Measurements from ENCODE around the gene ZNF45.
A peak's percentile ranks its signal among the peaks of the same experiment; 100 is the strongest.
"Not testable (repeated sequence)": the region's sequence is repeated elsewhere in the genome, so short reads cannot be mapped to it uniquely, and the experiment has no call there.

The ZNF45 gene

GRCh38 chr19:43934985-43935708, at the start of gene ZNF45:
Gene ZNF45, minus strand, starts transcription at chr19:43935282. Its CDS starts 13,097 bp downstream, at chr19:43922185.
- peak; percentile 86 for DNase-seq (ENCODE audit: low spot score)

GRCh38 chr19:43984687-43985000, 49.6 kb upstream of the ZNF45 start:
- DNase-seq (ENCODE audit: low spot score), result no peak

GRCh38 chr19:43983912-43984686, 49.0 kb upstream of the ZNF45 start, which contains the start of gene ZNF155:
Gene ZNF155, plus strand, starts transcription at chr19:43984188. Its CDS starts 4,356 bp downstream, at chr19:43988544.
- DNase-seq (ENCODE audit: low spot score), result peak; percentile 80

- no peak for DNase-seq (ENCODE audit: low spot score)
These were observed 48.4 kb upstream of the ZNF45 start for GRCh38 chr19:43983544-43983911.

- no peak for DNase-seq (ENCODE audit: low spot score)
These were observed 41.6 kb upstream of the ZNF45 start for GRCh38 chr19:43976732-43977131.

- no peak for DNase-seq (ENCODE audit: low spot score)
These were observed 31.1 kb upstream of the ZNF45 start for GRCh38 chr19:43966079-43966694.

GRCh38 chr19:43960411-43960810, 25.3 kb upstream of the ZNF45 start:
- no peak for DNase-seq (ENCODE audit: low spot score)

- DNase-seq (ENCODE audit: low spot score), result no peak
These were observed 22.8 kb upstream of the ZNF45 start for GRCh38 chr19:43957891-43958290.

- no peak for DNase-seq (ENCODE audit: low spot score)
These were observed 21.7 kb upstream of the ZNF45 start for GRCh38 chr19:43956827-43957226.

- DNase-seq (ENCODE audit: low spot score), result peak; percentile 71
These were observed 16.0 kb upstream of the ZNF45 start, which contains the start of gene ZNF221 for GRCh38 chr19:43950834-43951645. Gene ZNF221, plus strand, starts transcription at chr19:43951228. Its CDS starts 11,499 bp downstream, at chr19:43962727.

- DNase-seq (ENCODE audit: low spot score), result not testable (repeated sequence)
These were observed 14.7 kb upstream of the ZNF45 start for GRCh38 chr19:43949803-43950202.

- DNase-seq (ENCODE audit: low spot score), result not testable (repeated sequence)
These were observed 12.3 kb upstream of the ZNF45 start for GRCh38 chr19:43947412-43947811.

- no peak for DNase-seq (ENCODE audit: low spot score)
These were observed 6.1 kb upstream of the ZNF45 start for GRCh38 chr19:43941209-43941608.

GRCh38 chr19:43940719-43941118, 5.6 kb upstream of the ZNF45 start:
- no peak for DNase-seq (ENCODE audit: low spot score)

- DNase-seq (ENCODE audit: low spot score), result no peak
These were observed 4.6 kb upstream of the ZNF45 start for GRCh38 chr19:43939557-43940260.

- DNase-seq (ENCODE audit: low spot score), result no peak
These were observed 1.1 kb upstream of the ZNF45 start for GRCh38 chr19:43936188-43936587.

- no peak for DNase-seq (ENCODE audit: low spot score)
These were observed 762 bp downstream of the ZNF45 start for GRCh38 chr19:43934055-43934984.

- no peak for DNase-seq (ENCODE audit: low spot score)
These were observed 6.3 kb downstream of the ZNF45 start for GRCh38 chr19:43928820-43929219.

- no peak for DNase-seq (ENCODE audit: low spot score)
These were observed 11.2 kb downstream of the ZNF45 start for GRCh38 chr19:43923875-43924274.

- no peak for DNase-seq (ENCODE audit: low spot score)
These were observed 21.0 kb downstream of the ZNF45 start for GRCh38 chr19:43914051-43914450.

Data from CD4-positive, alpha-beta T cell treated with Interleukin-15 for 4 hours (primary cell).